Measurements from ENCODE around the gene MAP3K3.

Gene MAP3K3

DNA sequence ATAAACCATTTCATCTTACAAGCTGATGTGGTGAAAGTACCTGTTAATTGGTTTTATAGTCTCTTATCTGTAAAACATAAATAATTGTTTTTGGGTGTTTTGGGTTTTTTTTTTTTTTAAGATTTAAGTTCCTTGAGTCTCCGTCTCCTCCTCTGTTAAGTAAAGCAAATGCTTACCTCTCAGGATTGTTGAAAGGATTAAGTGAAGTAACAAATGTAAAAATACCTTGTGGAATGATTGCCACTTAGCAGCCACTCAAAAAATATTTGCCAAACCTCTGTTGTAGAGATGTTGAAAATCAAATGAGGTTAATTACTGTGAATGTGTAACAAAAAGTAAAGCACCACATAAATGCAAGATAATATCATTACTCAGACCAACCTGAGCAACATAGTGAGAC, 58.5 kb downstream of the MAP3K3 start:
- Histone ChIP-seq H3K23ac (ENCODE audit: low read length in 2 of 2) (no peak overlapping the region), H3K27me3 (ENCODE audit: control insufficient read depth in 1 of 2, insufficient read depth in 1 of 2, low read length in 2 of 2) (no peaks in the 10 kb centered on the region), H3K14ac (ENCODE audit: low read length in 2 of 2) (no peak overlapping the region), H3K4ac (ENCODE audit: low read depth in 1 of 2, low read length in 2 of 2) (no peak overlapping the region), H2AFZ (ENCODE audit: low read depth, low read length) (no peak overlapping the region), H3K4me3 (ENCODE audit: insufficient read depth in 1 of 2, low read depth in 1 of 2, low read length in 2 of 2) (no peak overlapping the region), H3K27ac (ENCODE audit: low read length, poor library complexity, severe bottlenecking) (no peak overlapping the region), H3K18ac (ENCODE audit: low read depth in 1 of 2, low read length in 2 of 2) (no peak overlapping the region), H3K36me3 (ENCODE audit: control insufficient read depth in 1 of 2, insufficient read depth in 2 of 2, low read depth in 1 of 2, low read length in 2 of 2) (peaks cover 24 to 64% of the 10 kb centered on the region in 2 experiments), H3K9ac (ENCODE audit: low read length) (no peak overlapping the region), H4K91ac (ENCODE audit: low read length) (no peak overlapping the region), H3K4me2 (ENCODE audit: low read length, poor library complexity, severe bottlenecking) (no peak overlapping the region), H3K4me1 (ENCODE audit: control insufficient read depth, insufficient read depth, low read depth, low read length) (peaks cover 4% of the 10 kb centered on the region), H4K8ac (ENCODE audit: low read length) (no peak overlapping the region), H2BK120ac (ENCODE audit: low read depth, low read length) (no peak overlapping the region), H2BK5ac (ENCODE audit: low read depth, low read length, poor library complexity, severe bottlenecking) (no peak overlapping the region), H2AK5ac (ENCODE audit: low read length, severe bottlenecking) (no peak overlapping the region), H3K9me3 (ENCODE audit: control insufficient read depth, low read length) (no peaks in the 10 kb centered on the region), H3K79me1 (replicated peaks; ENCODE audit: low read length, poor library complexity, severe bottlenecking) (peaks cover 20% of the 10 kb centered on the region), H2BK15ac (ENCODE audit: low read depth, poor library complexity, severe bottlenecking) (no peak overlapping the region), H2BK12ac (ENCODE audit: low read length in 2 of 2) (no peak overlapping the region)
- 80% methylated on average over 1 of the region's 1 CpG for WGBS
- no peak for DNase-seq

DNA sequence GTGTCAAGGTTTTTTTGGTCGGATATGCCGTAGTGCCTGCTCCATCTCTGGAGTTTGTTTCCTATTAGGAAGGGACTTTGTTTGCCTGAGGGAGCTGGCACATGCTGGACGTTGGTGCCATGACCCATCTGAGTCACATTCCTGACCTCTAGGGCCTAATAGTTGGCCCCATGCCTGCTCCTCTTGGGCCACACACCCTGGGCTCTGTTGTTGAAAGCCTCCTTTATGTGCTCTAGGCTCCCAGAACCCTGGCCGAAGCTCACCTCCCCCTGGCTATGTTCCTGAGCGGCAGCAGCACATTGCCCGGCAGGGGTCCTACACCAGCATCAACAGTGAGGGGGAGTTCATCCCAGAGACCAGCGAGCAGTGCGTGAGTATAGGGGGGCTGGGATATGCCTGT, 59.3 kb downstream of the MAP3K3 start:
- Histone ChIP-seq H3K18ac (ENCODE audit: low read depth in 1 of 2, low read length in 2 of 2) (no peak overlapping the region), H3K14ac (ENCODE audit: low read length in 2 of 2) (no peak overlapping the region), H2BK12ac (ENCODE audit: low read length in 2 of 2) (no peak overlapping the region), H4K91ac (ENCODE audit: low read length) (no peak overlapping the region), H2BK15ac (ENCODE audit: low read depth, poor library complexity, severe bottlenecking) (no peak overlapping the region), H3K23ac (ENCODE audit: low read length in 2 of 2) (no peak overlapping the region), H2AK5ac (ENCODE audit: low read length, severe bottlenecking) (no peak overlapping the region), H2BK5ac (ENCODE audit: low read depth, low read length, poor library complexity, severe bottlenecking) (no peak overlapping the region), H4K8ac (ENCODE audit: low read length) (no peak overlapping the region), H3K36me3 (ENCODE audit: control insufficient read depth in 1 of 2, insufficient read depth in 2 of 2, low read depth in 1 of 2, low read length in 2 of 2) (peaks cover 24 to 72% of the 10 kb centered on the region in 2 experiments), H3K9me3 (ENCODE audit: control insufficient read depth, low read length) (no peaks in the 10 kb centered on the region), H2AFZ (ENCODE audit: low read depth, low read length) (no peak overlapping the region), H3K4me2 (ENCODE audit: low read length, poor library complexity, severe bottlenecking) (no peak overlapping the region), H3K27me3 (ENCODE audit: control insufficient read depth in 1 of 2, insufficient read depth in 1 of 2, low read length in 2 of 2) (no peaks in the 10 kb centered on the region), H3K27ac (ENCODE audit: low read length, poor library complexity, severe bottlenecking) (no peak overlapping the region), H3K79me1 (replicated peaks; ENCODE audit: low read length, poor library complexity, severe bottlenecking) (peaks cover 18% of the 10 kb centered on the region), H3K4ac (ENCODE audit: low read depth in 1 of 2, low read length in 2 of 2) (no peak overlapping the region), H2BK120ac (ENCODE audit: low read depth, low read length) (no peak overlapping the region), H3K4me1 (ENCODE audit: control insufficient read depth, insufficient read depth, low read depth, low read length) (no peaks in the 10 kb centered on the region), H3K4me3 (ENCODE audit: insufficient read depth in 1 of 2, low read depth in 1 of 2, low read length in 2 of 2) (no peak overlapping the region), H3K9ac (ENCODE audit: low read length) (no peak overlapping the region)
- WGBS, result 89% methylated on average over 8 of the region's 8 CpGs
- DNase-seq, result no peak

DNA sequence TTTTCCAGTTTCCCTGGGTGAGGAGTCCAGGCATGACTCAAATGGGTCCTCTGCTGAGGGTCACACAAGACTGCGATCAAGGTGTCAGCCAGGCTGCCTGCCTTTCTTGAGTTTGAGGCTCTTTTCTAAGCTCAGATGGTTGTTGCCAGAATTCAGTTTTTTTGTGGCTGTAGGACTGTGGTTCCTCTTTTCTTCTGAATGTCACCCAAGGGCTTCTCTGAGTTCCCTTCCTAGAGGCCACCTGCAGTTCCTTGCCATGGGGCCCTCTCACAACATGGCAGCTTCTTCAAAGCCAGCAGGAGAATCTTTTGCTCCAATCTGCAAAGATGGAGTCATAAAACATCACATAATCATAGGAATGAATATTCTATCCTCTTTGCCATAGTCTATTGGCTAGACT, 60.2 kb downstream of the MAP3K3 start:
- 100% methylated on average over 1 of the region's 1 CpG for WGBS
- no peak for DNase-seq
- no peaks in the 10 kb centered on the region for H3K27me3 ChIP-seq (ENCODE audit: control insufficient read depth in 1 of 2, insufficient read depth in 1 of 2, low read length in 2 of 2)

DNA sequence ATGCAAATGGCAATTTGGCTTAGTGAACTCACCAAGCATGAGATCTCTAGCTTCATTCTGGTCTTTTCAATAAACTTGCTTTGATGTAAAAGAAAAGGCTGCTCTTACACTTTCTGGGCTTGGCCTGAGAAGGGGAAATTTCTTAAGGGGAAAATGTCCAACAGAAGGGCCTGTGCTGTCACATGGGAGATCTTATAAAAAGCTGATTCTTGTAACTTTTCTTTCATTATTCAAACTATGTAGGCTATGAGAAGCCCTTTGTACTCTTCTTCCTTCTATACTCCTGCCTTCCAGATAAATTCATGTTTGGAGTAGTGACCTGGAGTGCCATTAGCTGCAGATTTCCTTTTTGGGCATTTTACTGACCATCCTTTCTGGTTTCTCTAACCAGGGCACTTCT, 60.8 kb downstream of the MAP3K3 start:
- Histone ChIP-seq H2BK5ac (ENCODE audit: low read depth, low read length, poor library complexity, severe bottlenecking) (no peak overlapping the region), H3K4me2 (ENCODE audit: low read length, poor library complexity, severe bottlenecking) (no peak overlapping the region), H3K4me1 (ENCODE audit: control insufficient read depth, insufficient read depth, low read depth, low read length) (no peaks in the 10 kb centered on the region), H4K91ac (ENCODE audit: low read length) (no peak overlapping the region), H3K23ac (ENCODE audit: low read length in 2 of 2) (no peak overlapping the region), H2AFZ (ENCODE audit: low read depth, low read length) (no peak overlapping the region), H3K14ac (ENCODE audit: low read length in 2 of 2) (no peak overlapping the region), H3K79me1 (replicated peaks; ENCODE audit: low read length, poor library complexity, severe bottlenecking) (peaks cover 12% of the 10 kb centered on the region), H3K18ac (ENCODE audit: low read depth in 1 of 2, low read length in 2 of 2) (no peak overlapping the region), H2BK12ac (ENCODE audit: low read length in 2 of 2) (no peak overlapping the region), H3K27ac (ENCODE audit: low read length, poor library complexity, severe bottlenecking) (no peak overlapping the region), H3K9ac (ENCODE audit: low read length) (no peak overlapping the region), H3K36me3 (ENCODE audit: control insufficient read depth in 1 of 2, insufficient read depth in 2 of 2, low read depth in 1 of 2, low read length in 2 of 2) (peaks cover 20 to 68% of the 10 kb centered on the region in 2 experiments), H2BK120ac (ENCODE audit: low read depth, low read length) (no peak overlapping the region), H3K4ac (ENCODE audit: low read depth in 1 of 2, low read length in 2 of 2) (no peak overlapping the region), H2AK5ac (ENCODE audit: low read length, severe bottlenecking) (no peak overlapping the region), H2BK15ac (ENCODE audit: low read depth, poor library complexity, severe bottlenecking) (no peak overlapping the region), H3K9me3 (ENCODE audit: control insufficient read depth, low read length) (no peaks in the 10 kb centered on the region), H3K4me3 (ENCODE audit: insufficient read depth in 1 of 2, low read depth in 1 of 2, low read length in 2 of 2) (no peak overlapping the region), H4K8ac (ENCODE audit: low read length) (no peak overlapping the region), H3K27me3 (ENCODE audit: control insufficient read depth in 1 of 2, insufficient read depth in 1 of 2, low read length in 2 of 2) (no peaks in the 10 kb centered on the region)
- no peak for DNase-seq

More for the DNA sequence above, 60.2 kb downstream of the MAP3K3 start:
- H3K27ac ChIP-seq (ENCODE audit: low read length, poor library complexity, severe bottlenecking), result no peak overlapping the region
- no peak overlapping the region for H3K4me2 ChIP-seq (ENCODE audit: low read length, poor library complexity, severe bottlenecking)
- H2BK5ac ChIP-seq (ENCODE audit: low read depth, low read length, poor library complexity, severe bottlenecking), result no peak overlapping the region
- H2BK12ac ChIP-seq (ENCODE audit: low read length in 2 of 2), result no peak overlapping the region
- no peak overlapping the region for H3K4me3 ChIP-seq (ENCODE audit: insufficient read depth in 1 of 2, low read depth in 1 of 2, low read length in 2 of 2)
- H2AFZ ChIP-seq (ENCODE audit: low read depth, low read length), result no peak overlapping the region
- H2BK15ac ChIP-seq (ENCODE audit: low read depth, poor library complexity, severe bottlenecking), result no peak overlapping the region
- H3K18ac ChIP-seq (ENCODE audit: low read depth in 1 of 2, low read length in 2 of 2), result no peak overlapping the region
- no peak overlapping the region for H3K9ac ChIP-seq (ENCODE audit: low read length)
- H3K4me1 ChIP-seq (ENCODE audit: control insufficient read depth, insufficient read depth, low read depth, low read length), result no peaks in the 10 kb centered on the region
- no peak overlapping the region for H3K23ac ChIP-seq (ENCODE audit: low read length in 2 of 2)
- H4K8ac ChIP-seq (ENCODE audit: low read length), result no peak overlapping the region
- H3K36me3 ChIP-seq (ENCODE audit: control insufficient read depth in 1 of 2, insufficient read depth in 2 of 2, low read depth in 1 of 2, low read length in 2 of 2), result peaks cover 25 to 70% of the 10 kb centered on the region in 2 experiments
- H3K14ac ChIP-seq (ENCODE audit: low read length in 2 of 2), result no peak overlapping the region
- H3K79me1 ChIP-seq (replicated peaks; ENCODE audit: low read length, poor library complexity, severe bottlenecking), result peaks cover 14% of the 10 kb centered on the region
- no peak overlapping the region for H2BK120ac ChIP-seq (ENCODE audit: low read depth, low read length)
- H2AK5ac ChIP-seq (ENCODE audit: low read length, severe bottlenecking), result no peak overlapping the region
- no peak overlapping the region for H3K4ac ChIP-seq (ENCODE audit: low read depth in 1 of 2, low read length in 2 of 2)
- H3K9me3 ChIP-seq (ENCODE audit: control insufficient read depth, low read length), result no peaks in the 10 kb centered on the region
- H4K91ac ChIP-seq (ENCODE audit: low read length), result no peak overlapping the region

Measured in mesenchymal stem cell (in vitro differentiated cells and primary cell).